ENCODE measurements around the gene KRT20. TPM values are rescaled to one million over a fixed set of nuclear protein-coding genes. Genes with fewer than 3 reads are reported as not detected.

Gene KRT20
- total and polyA plus RNA-seq, 9 of the 15 experiments (the other 6 are each of a cell fraction or from before 2014, with no cell fraction given) = 0.44 TPM; not detected in 8

DNA sequence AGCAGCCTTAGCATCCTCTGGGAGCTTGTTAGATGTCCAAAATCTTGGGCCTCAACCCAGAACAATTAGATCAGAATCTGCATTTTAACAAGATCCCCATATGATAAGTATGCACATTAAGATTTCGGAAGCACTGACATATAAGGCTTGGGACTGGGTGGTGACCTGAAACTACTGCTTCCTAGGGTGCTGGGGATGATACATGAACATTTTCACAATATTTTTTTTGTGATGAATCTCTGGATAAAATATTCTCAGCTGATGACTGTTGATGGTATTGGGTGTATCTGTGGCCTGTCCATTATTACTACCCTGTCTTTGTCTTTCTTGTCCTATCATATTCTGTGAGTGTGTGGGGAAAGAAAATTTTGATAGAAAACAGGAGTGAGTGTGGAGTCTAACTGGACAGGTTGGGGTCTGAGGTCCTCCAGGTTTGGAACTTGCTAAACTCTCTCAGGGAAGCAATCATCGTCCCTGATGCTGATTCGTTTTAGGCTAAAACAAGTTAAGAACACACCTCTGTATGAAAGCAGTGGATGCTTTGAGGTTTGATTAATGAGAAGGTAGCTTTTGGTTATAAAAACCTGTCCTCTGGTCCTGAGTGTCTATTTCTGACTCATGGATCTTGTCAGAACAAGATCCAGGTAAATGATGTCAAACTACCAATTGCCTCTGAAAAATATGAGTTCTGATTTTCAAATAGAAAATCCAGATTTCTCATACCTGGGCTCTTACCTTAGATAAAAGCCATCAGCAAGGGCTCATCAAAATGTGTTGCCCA, 29.2 kb upstream of the KRT20 start:
- FAIRE-seq (no peak), DNase-seq (ENCODE audit: extremely low read depth in 1 of 4, low spot score in 3 of 4) (no peak), ATAC-seq (no peak)
- Histone ChIP-seq H2AFZ (ENCODE audit: low read depth, low read length) (no peak overlapping the region), H3K27ac (ENCODE audit: extremely low read depth, low read depth, low read length) (no peak overlapping the region), H3K4me3 (no peak overlapping the region), H3K4me1 (replicated peaks in 1 of 2; ENCODE audit: control insufficient read depth in 2 of 2, insufficient read depth in 2 of 2, low read length in 2 of 2) (no peaks in the 10 kb centered on the region), H4K20me1 (replicated peaks; ENCODE audit: control insufficient read depth, insufficient read depth, low read length) (no peaks in the 10 kb centered on the region), H3K4me2 (ENCODE audit: insufficient read depth, low read length) (no peak overlapping the region), H3K9me1 (ENCODE audit: control insufficient read depth, insufficient read depth, low read length) (no peaks in the 10 kb centered on the region), H3K9me3 (replicated peaks; ENCODE audit: control insufficient read depth, insufficient read depth, low read depth, low read length) (no peaks in the 10 kb centered on the region), H3K9ac (ENCODE audit: insufficient read depth in 1 of 2, low read depth in 2 of 2, low read length in 2 of 2) (no peak overlapping the region), H3K27me3 (ENCODE audit: control insufficient read depth in 2 of 2, insufficient read depth in 2 of 2, low read length in 2 of 2) (peaks cover 18 to 21% of the 10 kb centered on the region in 2 experiments; a peak in 4 of 5 replicates), H3K79me2 (ENCODE audit: control insufficient read depth, insufficient read depth, low read length) (no peaks in the 10 kb centered on the region), H3K36me3 (ENCODE audit: control insufficient read depth, insufficient read depth, low read length) (no peaks in the 10 kb centered on the region)
- CTCF ChIA-PET (ENCODE audit: low intra/inter-chr PET ratio) = no interaction called here
- no TSS peak for BruUV-seq (replicated peaks)
- POLR2A ChIA-PET = interaction anchor here (0.7 to 1.6 kb wide), 2 partner anchors 30 to 54 kb away, joined by 3 to 4 read pairs; no protein-coding TSS in a partner anchor
- 0% methylated on average over 3 of the region's 3 CpGs for WGBS (ENCODE audit: insufficient coverage, low coverage, missing lambda C conversion rate)
- intact Hi-C loops (cut with micrococcal nuclease) (no loop called here), in situ Hi-C loops (cut with MboI) (no loop called here)
- no peak for TF ChIP-seq ZNF197 (CRISPR knock-in tag; IDR thresholded peaks at IDR 0.05; ENCODE audit: low read depth)
- TF ChIP-seq ZBTB2 (IDR thresholded peaks at IDR 0.05) = no peak
- no peak for TF ChIP-seq SLC30A9 (CRISPR knock-in tag; IDR thresholded peaks at IDR 0.05)
- no peak for TF ChIP-seq MGA (IDR thresholded peaks at IDR 0.05)
- no peak for TF ChIP-seq ZNF699 (CRISPR knock-in tag; IDR thresholded peaks at IDR 0.05; ENCODE audit: insufficient replicate concordance)
- TF ChIP-seq CC2D1A (IDR thresholded peaks at IDR 0.05) = no peak
- TF ChIP-seq HDAC1 (IDR thresholded peaks at IDR 0.05) = no peak
- TF ChIP-seq EHMT2 (IDR thresholded peaks at IDR 0.05) = no peak
- no peak for TF ChIP-seq ADNP (tag; IDR thresholded peaks at IDR 0.05)
- TF ChIP-seq LCOR (CRISPR knock-in tag; IDR thresholded peaks at IDR 0.05) = no peak
